B cell (primary cell): ENCODE results near the gene POLR1G. TPM values are rescaled to one million over a fixed set of nuclear protein-coding genes. Genes with fewer than 3 reads are reported as not detected.

Experiments used
- ATAC-seq: fragments of 200-7000 bp; cut with Tn5 transposase; one replicate; pipeline ENCODE4 v1.10.0; 2021; ENCODE audit warnings: low read depth, mild to moderate bottlenecking, moderate number of reproducible peaks, moderate library complexity
- CTCF ChIA-PET: fragments of 350-600 bp; sonication (Branson Sonifier 250); formaldehyde crosslinking; loops from one replicate; lab custom pipeline; 2021; ENCODE audit warnings: antibody characterized with exemption, inconsistent platforms; lab: Charles Lee
- POLR2A ChIA-PET: fragments of 350-600 bp; sonication (Branson Sonifier 250); formaldehyde crosslinking; loops from one replicate; lab custom pipeline; 2021; ENCODE audit warnings: antibody characterized with exemption; lab: Charles Lee
- DNase-seq: peaks from one replicate; pipeline ENCODE4 v3.0.0; 2013
- H2AFZ ChIP-seq: 2 replicates; pipeline ENCODE4 v1.6.1; 2012; ENCODE audit warnings: mild to moderate bottlenecking, low read depth, low read length; ENCODE audit not compliant: insufficient read depth, poor library complexity, severe bottlenecking
- H3K27ac ChIP-seq, 2 donors: 1 replicate in 1 of 2; 2 replicates in 1 of 2; pipeline ENCODE4 v1.5.1; 2012 to 2013; ENCODE audit warnings: low read length in 2 of 2, mild to moderate bottlenecking in 2 of 2, moderate library complexity in 1 of 2
- H3K27me3 ChIP-seq, 4 experiments: fragments of 200-600 bp in 1 of 4; sonication (generic) in 1 of 4; replicated peaks in 1 of 4; 1 replicate in 2 of 4; 2 replicates in 2 of 4; pipeline versions ENCODE4 v1.6.1 to v1.7.0; 2013 to 2016; ENCODE audit warnings: low read length in 3 of 4, mild to moderate bottlenecking in 2 of 4, mixed read lengths in 1 of 4, moderate library complexity in 1 of 4; ENCODE audit not compliant: insufficient read depth in 4 of 4, control insufficient read depth in 3 of 4; ENCODE audit errors: control extremely low read depth in 1 of 4
- H3K36me3 ChIP-seq, 2 experiments: replicated peaks in 1 of 2; 1 replicate in 1 of 2; 2 replicates in 1 of 2; pipeline versions ENCODE4 v1.6.1 to v1.7.1; 2013; ENCODE audit warnings: low read length in 1 of 2; ENCODE audit not compliant: insufficient read depth in 2 of 2, control insufficient read depth in 1 of 2; ENCODE audit errors: control extremely low read depth in 1 of 2, extremely low read depth in 1 of 2
- H3K4me1 ChIP-seq, 2 donors: fragments of 200-600 bp in 1 of 2; sonication (generic) in 1 of 2; 1 replicate in 1 of 2; 2 replicates in 1 of 2; pipeline versions ENCODE4 v1.5.1 to v1.6.1; 2013 to 2017; ENCODE audit warnings: low read length in 2 of 2; ENCODE audit not compliant: control insufficient read depth in 2 of 2, insufficient read depth in 2 of 2
- H3K4me2 ChIP-seq: replicated peaks from 2 replicates; pipeline ENCODE3; 2012; ENCODE audit warnings: mild to moderate bottlenecking, low read depth, low read length; ENCODE audit not compliant: poor library complexity, severe bottlenecking
- H3K4me3 ChIP-seq, 5 experiments: fragments of 200-600 bp in 1 of 5; sonication (generic) in 1 of 5; 1 replicate in 3 of 5; 2 replicates in 2 of 5; pipeline versions ENCODE4 v1.5.1 to v1.7.0; 2011 to 2016; ENCODE audit warnings: low read length in 4 of 5, mild to moderate bottlenecking in 4 of 5, low read depth in 2 of 5, control low read depth in 1 of 5, moderate library complexity in 1 of 5; ENCODE audit not compliant: insufficient read depth in 1 of 5; ENCODE audit errors: control extremely low read depth in 1 of 5, extremely low read depth in 1 of 5
- H3K79me2 ChIP-seq: fragments of 200-600 bp; sonication (generic); one replicate; pipeline ENCODE4 v1.6.0; 2016; ENCODE audit warnings: low read length; ENCODE audit not compliant: control insufficient read depth, insufficient read depth
- H3K9ac ChIP-seq: fragments of 200-600 bp; sonication (generic); 2 replicates; pipeline ENCODE4 v1.6.1; 2017; ENCODE audit warnings: mild to moderate bottlenecking, low read length, moderate library complexity
- H3K9me3 ChIP-seq, 3 donors: one replicate each; pipeline versions ENCODE4 v1.6.1 to v1.7.1; 2013; ENCODE audit warnings: low read length in 2 of 3; ENCODE audit not compliant: control insufficient read depth in 2 of 3, insufficient read depth in 1 of 3; ENCODE audit errors: control extremely low read depth in 1 of 3
- H4K20me1 ChIP-seq: 2 replicates; pipeline ENCODE4 v1.6.0; 2012; ENCODE audit warnings: mild to moderate bottlenecking, low read length; ENCODE audit not compliant: insufficient read depth, control insufficient read depth, poor library complexity, severe bottlenecking
- H3K27ac Mint-ChIP-seq: one replicate; pipeline ENCODE4 v1.8.0; 2021; ENCODE audit warnings: mixed read lengths
- H3K27me3 Mint-ChIP-seq: one replicate; pipeline ENCODE4 v1.8.0; 2021; ENCODE audit warnings: mixed read lengths
- H3K4me1 Mint-ChIP-seq: one replicate; pipeline ENCODE4 v1.8.0; 2021; ENCODE audit warnings: mixed read lengths
- H3K4me3 Mint-ChIP-seq: one replicate; pipeline ENCODE4 v1.8.0; 2021; ENCODE audit warnings: mixed read lengths
- H3K9me3 Mint-ChIP-seq: one replicate; pipeline ENCODE4 v1.8.0; 2022; ENCODE audit warnings: mixed read lengths; ENCODE audit not compliant: insufficient read depth
- CTCF ChIP-seq: fragments of 200-600 bp; IDR thresholded peaks from one replicate; pipeline ENCODE4 v1.8.0; 2022; ENCODE audit warnings: antibody characterized with exemption, mild to moderate bottlenecking
- EZH2 ChIP-seq: IDR thresholded peaks from 2 replicates; pipeline ENCODE4 v1.6.1; 2012; ENCODE audit warnings: borderline replicate concordance, low read depth, mild to moderate bottlenecking, moderate library complexity, low read length; ENCODE audit not compliant: insufficient read depth, poor library complexity, severe bottlenecking
- WGBS: methylation state at CpG from one replicate; pipeline ENCODE4 v1.1.5; 2013; ENCODE audit warnings: missing lambda C conversion rate; ENCODE audit not compliant: insufficient coverage; 5-methylcytosine and 5-hydroxymethylcytosine counted together
- intact Hi-C: fragments of 100-400 bp; cut with micrococcal nuclease; formaldehyde crosslinking; loops from one replicate; pipeline ENCODE4 v1.10.0; 2022
- polyA plus RNA-seq: library from polyadenylated mRNA; depleted of rRNA; stranded (reverse); fragments of >200 nt; gene quantifications from 2 replicates; pipeline ENCODE4 v1.2.3, GENCODE V29; 2012
- total RNA-seq, 2 donors: library from RNA; stranded (reverse); fragments of 120-200 nt in 1 of 2; gene quantifications; 1 replicate in 1 of 2; 2 replicates in 1 of 2; pipeline versions ENCODE4 v1.2.3 to v1.2.4, GENCODE V29; 2013 to 2022

Gene POLR1G
- total and polyA plus RNA-seq, 2 donors (not counting 1 experiment from before 2014, with no cell fraction given), result 2.1 to 4.3 TPM

- WGBS, result 93% methylated on average over 6 of the region's 9 CpGs
- CTCF ChIA-PET, result interaction anchor here (0.8 to 8.0 kb wide), 23 partner anchors 8 to 236 kb away, joined by 3 to 453 read pairs (median 11); partner anchors contain the start of genes ERCC1, FOSB, PPM1N and PPP1R13L
Observed at GRCh38 chr19:45440259-45440638, 33.8 kb downstream of the POLR1G start.

More at GRCh38 chr19:45440259-45440638, 33.8 kb downstream of the POLR1G start:
- Histone ChIP-seq H4K20me1 (no peaks in the 10 kb centered on the region), H3K9ac (peak overlapping the region; percentile 76), H3K79me2 (no peaks in the 10 kb centered on the region), H3K27me3 (no peaks in the 10 kb centered on the region), H3K27ac (peak overlapping the region; percentile 48 to 82), H3K9me3 (no peaks in the 10 kb centered on the region), H3K4me1 (peaks cover 35 to 41% of the 10 kb centered on the region in 2 donors), H3K4me2 (peak overlapping the region; percentile 85), H2AFZ (peak overlapping the region; percentile 76), H3K36me3 (no peaks in the 10 kb centered on the region), H3K4me3 (peak overlapping the region in 4 of 5 experiments; percentile 21 to 80 (median 60))
- Mint-ChIP-seq H3K27me3 (no peaks in the 10 kb centered on the region), H3K9me3 (no peaks in the 10 kb centered on the region), H3K4me3 (peak overlapping the region; percentile 85), H3K27ac (peak overlapping the region; percentile 91), H3K4me1 (peaks cover 36% of the 10 kb centered on the region)
- intact Hi-C loops, result loop anchor here (5.0 kb wide), 1 partner anchor 33 kb away; the partner anchor contains the start of genes POLR1G and PPP1R13L
- DNase-seq (peak; percentile 42), ATAC-seq (no peak)
- POLR2A ChIA-PET, result interaction anchor here (0.6 to 3.2 kb wide), 7 partner anchors 22 to 1393 kb away, joined by 3 to 45 read pairs (median 7); partner anchors contain the start of gene FOSB
- TF ChIP-seq EZH2 (no peak), CTCF (no peak)
